ENCODE data around the gene NTRK1. TPM values are rescaled to one million over a fixed set of nuclear protein-coding genes. Genes with fewer than 3 reads are reported as not detected.

The NTRK1 gene
- total RNA-seq, 1 donor from 2014 or later, result 0.23 TPM

DNA sequence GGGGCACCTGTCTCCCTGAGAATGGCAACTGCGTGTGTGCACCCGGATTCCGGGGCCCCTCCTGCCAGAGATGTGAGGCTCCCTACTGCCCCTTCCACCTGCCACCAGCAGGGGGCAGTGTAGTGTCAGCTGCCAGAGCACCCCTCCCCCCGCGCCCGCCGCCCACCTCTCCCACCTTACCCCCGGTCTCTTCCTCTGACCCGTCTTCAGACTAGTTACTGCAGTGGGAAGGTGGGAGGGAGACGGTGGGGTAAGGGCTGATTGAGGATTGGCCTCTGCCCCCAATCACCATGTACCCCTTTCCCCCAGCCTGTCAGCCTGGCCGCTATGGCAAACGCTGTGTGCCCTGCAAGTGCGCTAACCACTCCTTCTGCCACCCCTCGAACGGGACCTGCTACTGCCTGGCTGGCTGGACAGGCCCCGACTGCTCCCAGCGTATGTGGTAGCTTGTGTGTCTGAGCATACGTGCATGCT is 49.7 kb downstream of the NTRK1 start:
- Mint-ChIP-seq H3K4me3 (ENCODE audit: unreplicated experiment) (no peak overlapping the region), H3K9me3 (ENCODE audit: unreplicated experiment) (no peaks in the 10 kb centered on the region), H3K27ac (ENCODE audit: unreplicated experiment) (no peak overlapping the region), H3K4me1 (ENCODE audit: unreplicated experiment) (peaks cover 24% of the 10 kb centered on the region), H3K36me3 (ENCODE audit: low read depth, unreplicated experiment) (peaks cover 49% of the 10 kb centered on the region), H3K27me3 (ENCODE audit: unreplicated experiment) (peaks cover 10% of the 10 kb centered on the region)
- TF ChIP-seq, protein P1, sequence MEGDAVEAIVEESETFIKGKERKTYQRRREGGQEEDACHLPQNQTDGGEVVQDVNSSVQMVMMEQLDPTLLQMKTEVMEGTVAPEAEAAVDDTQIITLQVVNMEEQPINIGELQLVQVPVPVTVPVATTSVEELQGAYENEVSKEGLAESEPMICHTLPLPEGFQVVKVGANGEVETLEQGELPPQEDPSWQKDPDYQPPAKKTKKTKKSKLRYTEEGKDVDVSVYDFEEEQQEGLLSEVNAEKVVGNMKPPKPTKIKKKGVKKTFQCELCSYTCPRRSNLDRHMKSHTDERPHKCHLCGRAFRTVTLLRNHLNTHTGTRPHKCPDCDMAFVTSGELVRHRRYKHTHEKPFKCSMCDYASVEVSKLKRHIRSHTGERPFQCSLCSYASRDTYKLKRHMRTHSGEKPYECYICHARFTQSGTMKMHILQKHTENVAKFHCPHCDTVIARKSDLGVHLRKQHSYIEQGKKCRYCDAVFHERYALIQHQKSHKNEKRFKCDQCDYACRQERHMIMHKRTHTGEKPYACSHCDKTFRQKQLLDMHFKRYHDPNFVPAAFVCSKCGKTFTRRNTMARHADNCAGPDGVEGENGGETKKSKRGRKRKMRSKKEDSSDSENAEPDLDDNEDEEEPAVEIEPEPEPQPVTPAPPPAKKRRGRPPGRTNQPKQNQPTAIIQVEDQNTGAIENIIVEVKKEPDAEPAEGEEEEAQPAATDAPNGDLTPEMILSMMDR (IDR thresholded peaks at IDR 0.05; ENCODE audit: unreplicated experiment), result peak; percentile 95
- peak; percentile 70 for DNase-seq (ENCODE audit: low spot score)

DNA sequence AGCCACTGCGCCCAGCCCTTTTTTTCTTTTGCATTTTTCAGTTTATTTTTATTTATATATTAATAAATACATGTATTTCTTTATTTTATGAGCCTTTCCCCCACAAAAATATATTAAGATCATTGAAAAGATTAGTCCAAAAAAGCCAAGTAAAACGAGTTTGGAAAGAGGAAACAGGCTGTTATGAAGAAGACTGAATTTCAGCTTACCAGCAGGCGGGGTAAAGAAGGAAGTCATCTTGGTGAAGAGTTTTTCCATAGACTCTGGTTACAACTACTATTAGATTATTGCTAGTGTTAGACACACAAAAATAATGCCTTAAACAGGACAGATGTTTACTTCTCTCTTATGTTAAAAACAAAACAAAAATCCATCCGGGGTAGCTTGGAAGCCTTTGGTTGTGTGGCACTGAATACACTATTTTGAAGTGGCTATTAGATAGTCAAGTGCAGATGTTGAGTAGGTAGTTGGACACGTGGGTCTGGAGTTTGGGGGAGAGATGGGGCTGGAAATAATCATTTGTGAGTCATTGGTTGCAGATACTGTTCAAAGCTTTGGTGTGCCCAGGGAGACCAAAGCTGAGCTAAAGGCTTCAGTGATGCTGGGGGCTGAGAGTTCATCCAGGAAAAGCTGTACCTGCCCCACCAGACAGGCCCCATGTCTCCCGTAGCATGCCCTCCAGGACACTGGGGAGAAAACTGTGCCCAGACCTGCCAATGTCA is 51.1 kb downstream of the NTRK1 start:
- DNase-seq (ENCODE audit: low spot score), result no peak
- TF ChIP-seq, protein P1 (IDR thresholded peaks at IDR 0.05; ENCODE audit: unreplicated experiment), result no peak
- Mint-ChIP-seq H3K4me1 (ENCODE audit: unreplicated experiment) (peaks cover 16% of the 10 kb centered on the region), H3K9me3 (ENCODE audit: unreplicated experiment) (no peaks in the 10 kb centered on the region), H3K36me3 (ENCODE audit: low read depth, unreplicated experiment) (peaks cover 54% of the 10 kb centered on the region), H3K27ac (ENCODE audit: unreplicated experiment) (no peak overlapping the region), H3K27me3 (ENCODE audit: unreplicated experiment) (peaks cover 10% of the 10 kb centered on the region), H3K4me3 (ENCODE audit: unreplicated experiment) (peak overlapping the region; percentile 23)

DNA sequence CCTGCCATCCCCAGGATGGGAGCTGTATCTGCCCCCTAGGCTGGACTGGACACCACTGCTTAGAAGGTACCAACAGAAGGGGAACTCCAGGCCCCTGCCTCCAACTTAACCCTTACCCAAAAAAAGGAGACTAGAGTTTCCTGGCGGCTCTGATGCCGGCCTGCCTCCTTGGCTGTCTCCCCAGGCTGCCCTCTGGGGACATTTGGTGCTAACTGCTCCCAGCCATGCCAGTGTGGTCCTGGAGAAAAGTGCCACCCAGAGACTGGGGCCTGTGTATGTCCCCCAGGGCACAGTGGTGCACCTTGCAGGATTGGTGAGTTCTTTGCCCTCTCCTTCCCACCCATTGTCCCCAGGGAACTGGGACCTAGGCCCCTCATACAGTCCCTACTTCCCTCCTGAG is 51.6 kb downstream of the NTRK1 start:
- TF ChIP-seq, protein P1 (IDR thresholded peaks at IDR 0.05; ENCODE audit: unreplicated experiment), result no peak
- Mint-ChIP-seq H3K27ac (ENCODE audit: unreplicated experiment) (no peak overlapping the region), H3K36me3 (ENCODE audit: low read depth, unreplicated experiment) (peaks cover 54% of the 10 kb centered on the region), H3K4me3 (ENCODE audit: unreplicated experiment) (no peak overlapping the region), H3K27me3 (ENCODE audit: unreplicated experiment) (peaks cover 10% of the 10 kb centered on the region), H3K4me1 (ENCODE audit: unreplicated experiment) (peaks cover 10% of the 10 kb centered on the region), H3K9me3 (ENCODE audit: unreplicated experiment) (no peaks in the 10 kb centered on the region)
- no peak for DNase-seq (ENCODE audit: low spot score)

DNA sequence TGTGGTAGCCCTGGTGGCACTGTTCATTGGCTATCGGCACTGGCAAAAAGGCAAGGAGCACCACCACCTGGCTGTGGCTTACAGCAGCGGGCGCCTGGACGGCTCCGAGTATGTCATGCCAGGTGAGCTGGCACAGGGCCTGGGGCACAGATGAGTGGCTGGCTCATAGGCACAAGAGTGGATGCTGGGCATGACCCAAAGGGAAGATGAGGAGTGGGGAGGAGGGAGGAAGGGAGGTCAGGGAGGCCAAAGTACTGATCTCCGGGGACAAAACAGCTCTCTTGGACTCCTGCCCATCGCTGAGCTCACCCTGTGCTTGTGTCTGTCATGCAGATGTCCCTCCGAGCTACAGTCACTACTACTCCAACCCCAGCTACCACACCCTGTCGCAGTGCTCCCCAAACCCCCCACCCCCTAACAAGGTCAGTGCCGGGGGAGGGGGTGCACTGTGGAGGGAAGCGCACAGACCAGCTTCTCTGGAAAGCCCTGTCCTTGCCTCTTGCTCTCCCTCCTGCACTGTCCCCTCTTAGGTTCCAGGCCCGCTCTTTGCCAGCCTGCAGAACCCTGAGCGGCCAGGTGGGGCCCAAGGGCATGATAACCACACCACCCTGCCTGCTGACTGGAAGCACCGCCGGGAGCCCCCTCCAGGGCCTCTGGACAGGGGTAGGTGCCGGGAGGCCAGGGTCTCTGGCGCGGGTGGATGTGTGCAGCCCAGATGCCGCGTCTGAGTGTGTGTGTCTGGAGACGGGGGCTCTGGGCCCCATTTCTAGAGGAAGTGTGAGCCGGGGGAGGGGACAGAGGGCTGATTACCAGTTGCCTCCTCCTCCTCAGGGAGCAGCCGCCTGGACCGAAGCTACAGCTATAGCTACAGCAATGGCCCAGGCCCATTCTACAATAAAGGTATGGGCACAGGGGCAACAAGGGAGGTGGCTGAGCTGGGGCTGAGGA is 52.5 kb downstream of the NTRK1 start:
- DNase-seq (ENCODE audit: low spot score), result no peak
- H3K27me3 Mint-ChIP-seq (ENCODE audit: unreplicated experiment), result peaks cover 10% of the 10 kb centered on the region
- no peak overlapping the region for H3K27ac Mint-ChIP-seq (ENCODE audit: unreplicated experiment)
- TF ChIP-seq, protein P1 (IDR thresholded peaks at IDR 0.05; ENCODE audit: unreplicated experiment), result no peak
- peaks cover 57% of the 10 kb centered on the region for H3K36me3 Mint-ChIP-seq (ENCODE audit: low read depth, unreplicated experiment)
- H3K9me3 Mint-ChIP-seq (ENCODE audit: unreplicated experiment), result no peaks in the 10 kb centered on the region
- peaks cover 10% of the 10 kb centered on the region for H3K4me1 Mint-ChIP-seq (ENCODE audit: unreplicated experiment)
- no peak overlapping the region for H3K4me3 Mint-ChIP-seq (ENCODE audit: unreplicated experiment)

All from endothelial cell (in vitro differentiated cells).